AG10803 (cell line): Measurements from ENCODE around the gene CLEC16A.

ENCODE experiments used
- DNase-seq: peaks from one replicate; pipeline ENCODE4 v3.0.0; 2010; ENCODE audit warnings: low read depth
- H3K4me3 ChIP-seq: 2 replicates; pipeline ENCODE4 v1.5.1; 2011; ENCODE audit warnings: mild to moderate bottlenecking, low read length, control low read depth
- TF ChIP-seq, protein P1 (sequence below): conservative IDR thresholded peaks from 2 replicates; pipeline ENCODE4 v1.5.1; 2011; ENCODE audit warnings: mild to moderate bottlenecking, low read length, control low read depth, inconsistent platforms

CLEC16A gene

DNA sequence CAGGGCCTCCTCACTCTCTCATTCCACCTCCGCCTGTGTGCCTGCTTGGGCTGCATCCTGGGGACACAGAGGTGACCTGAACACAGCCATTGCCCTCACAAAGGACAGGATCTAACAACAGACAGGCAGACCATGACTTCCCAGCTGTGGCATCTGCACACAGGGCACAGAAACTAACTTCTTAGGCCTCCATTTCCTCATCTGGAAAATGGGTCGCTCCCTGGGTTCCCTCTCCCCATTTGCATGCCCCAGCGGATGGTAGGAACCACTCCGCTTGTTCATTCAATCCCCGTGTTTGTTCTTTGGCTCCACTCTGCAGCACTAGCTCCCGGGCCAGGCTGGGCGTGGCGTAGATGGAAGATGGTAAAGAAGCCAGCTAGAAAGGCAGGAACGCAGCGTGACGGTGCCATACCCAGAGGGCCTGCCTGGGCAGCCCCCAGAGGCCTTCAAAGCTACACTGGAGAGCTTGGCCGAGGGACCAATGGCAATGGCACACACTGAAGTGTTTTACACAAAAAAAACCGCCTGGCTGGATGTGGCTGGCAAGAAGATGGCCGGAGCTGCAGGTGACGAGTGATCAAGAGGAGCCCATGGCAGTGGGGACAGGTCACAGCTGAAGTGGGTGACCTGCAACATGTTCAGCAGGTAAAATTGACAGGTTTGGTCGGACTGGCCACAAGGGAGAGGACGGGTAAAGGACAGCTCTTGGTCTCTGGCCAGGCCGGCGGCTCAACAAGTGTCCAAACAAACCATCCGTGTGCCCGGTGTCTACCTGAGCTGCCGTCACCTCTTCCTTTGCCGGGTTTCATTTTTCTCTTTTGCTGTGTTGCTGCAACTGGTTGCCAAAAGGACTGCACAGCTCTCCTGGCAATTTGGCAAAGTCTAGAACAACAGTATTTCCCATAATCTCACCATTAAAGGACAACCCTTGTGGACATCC, 244.7 kb downstream of the CLEC16A start:
- no peak for DNase-seq
- TF ChIP-seq, protein P1, sequence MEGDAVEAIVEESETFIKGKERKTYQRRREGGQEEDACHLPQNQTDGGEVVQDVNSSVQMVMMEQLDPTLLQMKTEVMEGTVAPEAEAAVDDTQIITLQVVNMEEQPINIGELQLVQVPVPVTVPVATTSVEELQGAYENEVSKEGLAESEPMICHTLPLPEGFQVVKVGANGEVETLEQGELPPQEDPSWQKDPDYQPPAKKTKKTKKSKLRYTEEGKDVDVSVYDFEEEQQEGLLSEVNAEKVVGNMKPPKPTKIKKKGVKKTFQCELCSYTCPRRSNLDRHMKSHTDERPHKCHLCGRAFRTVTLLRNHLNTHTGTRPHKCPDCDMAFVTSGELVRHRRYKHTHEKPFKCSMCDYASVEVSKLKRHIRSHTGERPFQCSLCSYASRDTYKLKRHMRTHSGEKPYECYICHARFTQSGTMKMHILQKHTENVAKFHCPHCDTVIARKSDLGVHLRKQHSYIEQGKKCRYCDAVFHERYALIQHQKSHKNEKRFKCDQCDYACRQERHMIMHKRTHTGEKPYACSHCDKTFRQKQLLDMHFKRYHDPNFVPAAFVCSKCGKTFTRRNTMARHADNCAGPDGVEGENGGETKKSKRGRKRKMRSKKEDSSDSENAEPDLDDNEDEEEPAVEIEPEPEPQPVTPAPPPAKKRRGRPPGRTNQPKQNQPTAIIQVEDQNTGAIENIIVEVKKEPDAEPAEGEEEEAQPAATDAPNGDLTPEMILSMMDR = no peak
- H3K4me3 ChIP-seq = no peak overlapping the region

DNA sequence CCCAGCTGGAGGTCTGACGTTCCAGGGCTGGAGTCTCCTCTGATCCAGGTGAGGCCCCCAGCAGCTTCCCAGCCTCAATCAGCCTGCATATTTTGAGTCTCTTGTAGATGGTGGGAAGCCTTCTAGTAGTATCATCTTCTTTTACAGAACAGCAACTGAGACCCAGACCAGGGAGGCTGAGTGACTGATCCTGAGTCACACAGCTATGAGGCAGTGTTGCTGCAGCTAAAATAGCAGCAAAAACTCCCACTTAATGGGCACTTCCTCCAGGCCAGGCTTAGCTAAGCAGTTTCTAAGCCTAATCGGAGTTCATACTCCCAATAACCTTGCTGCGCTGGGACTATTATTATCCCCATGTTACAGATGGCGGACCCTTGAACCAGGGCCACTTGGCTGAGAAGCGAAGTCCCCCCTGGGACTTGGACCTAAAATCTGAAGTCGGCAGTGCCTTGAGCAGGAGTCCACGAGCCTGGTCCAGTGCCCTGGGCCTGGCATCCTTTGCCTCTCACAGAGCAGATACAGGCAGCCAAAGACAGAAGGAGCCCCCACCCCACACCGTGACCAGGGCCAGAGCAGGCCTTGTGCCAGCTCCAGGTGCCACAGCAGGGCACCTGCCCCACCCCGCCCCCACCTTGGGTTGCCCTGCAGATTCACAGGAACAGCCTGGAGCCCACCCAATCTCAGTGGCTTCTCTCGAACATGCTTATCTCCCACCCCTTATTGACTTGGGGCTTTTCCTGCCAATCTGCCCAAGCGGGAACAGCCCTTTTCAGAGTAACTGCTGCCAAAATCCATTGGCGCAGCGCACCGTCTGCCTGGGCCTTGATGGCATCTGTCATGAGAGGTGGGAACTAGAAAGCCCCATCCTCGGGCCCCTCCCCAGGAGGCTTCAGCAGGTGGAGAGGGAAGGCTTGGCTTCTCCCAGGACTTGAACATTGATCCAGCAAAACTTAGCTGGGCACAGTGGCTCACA, 246.5 kb downstream of the CLEC16A start:
- DNase-seq = no peak
- TF ChIP-seq, protein P1 = no peak
- H3K4me3 ChIP-seq = no peak overlapping the region

DNA sequence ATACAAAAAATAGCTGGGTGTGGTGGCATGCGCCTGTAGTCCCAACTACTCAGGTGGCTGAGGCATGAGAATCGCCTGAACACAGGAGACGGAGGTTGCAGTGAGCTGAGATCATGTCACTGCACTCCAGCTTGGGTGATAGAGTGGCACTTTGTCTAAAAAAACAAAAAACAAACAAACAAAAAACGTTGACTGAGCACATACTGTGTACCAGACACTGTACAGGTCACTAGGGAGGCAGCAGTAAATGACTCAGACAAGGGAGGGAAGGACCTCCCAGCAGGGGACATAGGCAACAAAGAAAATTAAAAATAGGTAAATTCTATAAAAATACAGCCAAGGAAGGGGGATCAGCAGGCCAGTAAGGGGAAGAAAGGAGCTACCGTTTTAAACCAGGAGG, 247.3 kb downstream of the CLEC16A start:
- H3K4me3 ChIP-seq = no peak overlapping the region
- TF ChIP-seq, protein P1 = no peak
- DNase-seq = no peak

DNA sequence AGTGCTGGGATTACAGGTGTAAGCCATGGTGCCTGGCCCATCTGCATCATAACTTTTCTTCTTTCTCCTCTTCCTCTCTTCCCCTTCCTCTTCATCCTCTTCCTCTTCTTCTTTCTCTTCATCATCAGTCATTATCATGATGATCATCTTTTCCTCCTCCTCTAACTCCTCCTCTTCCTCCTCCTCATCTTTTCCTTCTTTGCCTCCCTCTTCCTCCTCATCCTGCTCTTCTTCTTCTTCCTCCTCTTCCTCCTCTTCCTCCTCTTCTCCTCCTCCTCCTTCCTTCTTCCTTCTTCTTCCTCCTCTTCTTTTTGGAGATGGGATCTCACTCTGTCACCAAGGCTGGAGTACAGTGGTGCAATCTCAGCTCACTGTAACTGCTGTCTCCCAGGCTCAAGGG, 249.1 kb downstream of the CLEC16A start:
- TF ChIP-seq, protein P1 = no peak
- H3K4me3 ChIP-seq = no peak overlapping the region
- DNase-seq = no peak

DNA sequence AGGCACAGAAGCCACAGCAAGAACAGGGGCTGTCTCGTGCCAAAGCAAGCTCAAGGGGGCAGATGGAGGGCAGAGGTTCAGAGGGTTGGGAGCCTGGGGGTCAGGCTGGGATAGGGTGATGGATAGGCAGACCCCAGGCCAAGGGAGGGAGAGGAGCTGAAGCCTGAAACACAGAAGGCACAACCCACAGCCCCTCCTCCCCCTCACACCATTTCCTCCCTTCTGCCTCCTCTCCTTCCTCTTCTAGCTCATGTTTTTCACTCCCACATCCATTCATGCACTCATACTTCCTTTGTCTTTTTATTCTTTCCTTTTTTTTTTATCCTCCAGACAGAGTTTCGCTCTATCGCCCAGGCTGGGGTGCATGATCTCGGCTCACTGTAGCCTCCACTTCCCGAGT, 250.5 kb downstream of the CLEC16A start:
- no peak overlapping the region for H3K4me3 ChIP-seq
- TF ChIP-seq, protein P1 = no peak
- DNase-seq = no peak

DNA sequence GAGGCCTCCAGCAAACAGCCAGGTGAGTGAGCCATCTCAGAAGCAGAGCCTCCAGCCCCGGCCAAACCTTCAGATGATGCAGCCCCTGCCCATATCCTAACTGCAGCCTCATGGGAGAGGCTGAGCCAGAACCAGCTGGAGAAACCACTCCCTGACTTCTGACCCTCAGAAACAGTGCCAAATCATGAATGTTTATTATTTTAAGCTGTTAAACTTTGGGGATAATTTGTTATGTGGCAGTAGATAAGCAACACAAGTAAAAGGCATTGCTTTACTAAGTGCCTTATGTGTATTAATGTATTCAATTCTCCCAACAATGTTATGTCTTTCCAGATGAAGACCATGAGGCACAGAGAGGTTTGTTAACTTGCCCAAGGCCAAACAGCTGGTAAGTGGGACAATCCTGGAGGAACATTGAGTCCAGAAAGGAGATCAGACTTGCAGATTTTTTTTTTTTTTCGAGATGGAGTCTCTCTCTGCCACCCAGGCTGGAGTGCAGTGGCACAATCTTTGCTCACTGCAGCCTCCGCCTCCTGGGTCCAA, 252.0 kb downstream of the CLEC16A start:
- TF ChIP-seq, protein P1 = no peak
- H3K4me3 ChIP-seq = no peak overlapping the region
- no peak for DNase-seq
